HG03045 (cell line): ENCODE results near the gene RBM47.
"Not testable (repeated sequence)": the region's sequence is repeated elsewhere in the genome, so short reads cannot be mapped to it uniquely, and the experiment has no call there.

Experiments used
- ATAC-seq: cut with Tn5 transposase; IDR thresholded peaks from one replicate; pipeline ENCODE4 v1.9.1; 2021; ENCODE audit warnings: mild to moderate bottlenecking, moderate library complexity; ENCODE audit not compliant: unreplicated experiment

The RBM47 gene

GRCh38 chr4:40454816-40455215 lies 174.8 kb downstream of the RBM47 start:
- ATAC-seq: no peak

GRCh38 chr4:40453912-40454311 lies 175.8 kb downstream of the RBM47 start:
- no peak for ATAC-seq

GRCh38 chr4:40448875-40449274 lies 180.8 kb downstream of the RBM47 start:
- no peak for ATAC-seq

GRCh38 chr4:40446839-40447238 lies 182.8 kb downstream of the RBM47 start:
- ATAC-seq: no peak

- ATAC-seq: not testable (repeated sequence)
Measured at GRCh38 chr4:40446261-40446750, 183.4 kb downstream of the RBM47 start.

GRCh38 chr4:40445671-40446070 lies 184.0 kb downstream of the RBM47 start:
- ATAC-seq: no peak

- ATAC-seq: no peak
Measured at GRCh38 chr4:40441430-40441829, 188.2 kb downstream of the RBM47 start.

- no peak for ATAC-seq
Measured at GRCh38 chr4:40439519-40439918, 190.1 kb downstream of the RBM47 start.

GRCh38 chr4:40438384-40439026 lies 191.2 kb downstream of the RBM47 start:
- no peak for ATAC-seq

GRCh38 chr4:40437741-40438383 lies 191.8 kb downstream of the RBM47 start:
- ATAC-seq: no peak

GRCh38 chr4:40435306-40435705 lies 194.4 kb downstream of the RBM47 start:
- ATAC-seq: not testable (repeated sequence)

- no peak for ATAC-seq
Measured at GRCh38 chr4:40434126-40434687, 195.5 kb downstream of the RBM47 start.

GRCh38 chr4:40432504-40432903 lies 197.2 kb downstream of the RBM47 start:
- ATAC-seq: no peak

- not testable (repeated sequence) for ATAC-seq
Measured at GRCh38 chr4:40427871-40428270, 201.8 kb downstream of the RBM47 start.

GRCh38 chr4:40427128-40427527 lies 202.5 kb downstream of the RBM47 start:
- ATAC-seq: no peak

GRCh38 chr4:40425799-40426574 lies 203.7 kb downstream of the RBM47 start:
- no peak for ATAC-seq

- no peak for ATAC-seq
Measured at GRCh38 chr4:40423735-40424134, 205.9 kb downstream of the RBM47 start.

GRCh38 chr4:40421839-40422708 lies 207.6 kb downstream of the RBM47 start:
- no peak for ATAC-seq

- ATAC-seq: no peak
Measured at GRCh38 chr4:40419231-40419912, 210.3 kb downstream of the RBM47 start.
